ENCODE data around the gene CACNG1.

Gene CACNG1

DNA sequence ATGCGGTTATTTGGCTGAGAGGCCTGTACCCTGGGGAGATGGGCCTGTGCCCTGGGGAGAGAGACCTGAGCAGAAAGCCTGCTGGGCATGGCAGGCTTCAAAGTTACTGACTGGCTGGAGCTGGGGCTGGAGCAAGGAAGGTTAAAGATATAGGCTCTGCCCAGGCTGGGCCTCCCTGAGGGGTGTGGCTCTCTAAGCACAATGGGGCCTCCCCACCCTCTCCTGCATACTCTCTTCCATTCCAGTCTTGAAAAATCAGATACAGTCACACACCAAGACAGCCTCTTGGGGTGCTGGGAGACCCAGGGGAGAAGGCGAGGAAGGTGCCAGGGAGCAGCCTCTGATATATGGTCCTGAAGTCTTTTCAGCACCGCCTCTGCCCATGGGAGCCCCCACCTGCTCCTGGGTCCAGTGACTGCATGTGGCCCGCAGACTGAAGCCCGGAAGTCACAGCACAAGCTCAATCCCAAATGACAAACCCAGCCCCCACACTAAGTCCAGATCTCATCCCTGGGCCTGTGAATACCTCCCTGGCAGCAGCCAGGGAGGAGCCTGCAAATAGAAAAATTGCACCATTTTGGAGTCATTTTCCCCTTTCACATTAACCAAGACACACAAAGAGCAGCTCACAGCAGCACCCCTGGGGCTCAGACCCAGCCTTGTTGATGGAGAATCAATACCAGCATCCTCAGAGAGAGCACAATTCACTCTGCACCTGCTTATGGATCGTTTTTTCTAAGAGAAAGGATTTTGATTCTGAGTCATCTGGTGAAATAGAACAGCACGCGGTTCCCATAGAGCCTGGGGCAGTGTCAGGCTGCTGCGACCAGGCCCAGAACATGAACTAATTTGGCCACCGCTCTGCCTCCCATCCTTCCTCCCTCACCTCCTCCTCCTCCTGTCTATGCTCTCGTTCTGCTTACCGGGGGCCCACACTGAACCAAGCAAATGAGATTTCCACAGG lies 25.6 kb upstream of the CACNG1 start:
- Mint-ChIP-seq H3K4me1 (no peaks in the 10 kb centered on the region), H3K9me3 (no peaks in the 10 kb centered on the region), H3K27me3 (no peaks in the 10 kb centered on the region), H3K27ac (no peak overlapping the region), H3K4me3 (no peak overlapping the region), H3K36me3 (no peaks in the 10 kb centered on the region)
- no peak for ATAC-seq (ENCODE audit: low read depth)
- no peak for DNase-seq (ENCODE audit: low spot score in 2 of 2)

DNA sequence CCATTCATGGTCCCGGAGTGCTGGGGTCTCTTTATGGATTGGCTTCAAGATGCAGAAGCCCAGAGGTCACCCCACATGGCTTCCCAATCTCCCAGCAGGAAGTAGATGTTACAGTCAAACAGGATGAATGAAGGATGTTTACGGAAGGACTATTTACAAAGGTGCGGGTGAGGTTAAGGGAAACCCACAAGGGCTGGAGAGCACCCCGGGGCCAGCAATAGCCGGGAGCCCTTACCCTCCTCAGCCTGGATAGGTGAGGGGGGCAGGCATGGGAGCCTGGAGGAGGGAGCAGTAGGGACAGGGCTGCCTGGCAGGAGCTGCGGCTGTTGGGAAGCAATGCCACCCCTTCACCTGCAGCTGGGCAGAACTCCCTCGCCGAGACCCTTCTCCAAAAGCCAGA lies 24.5 kb upstream of the CACNG1 start:
- H3K9me3 Mint-ChIP-seq = no peaks in the 10 kb centered on the region
- H3K36me3 Mint-ChIP-seq = no peaks in the 10 kb centered on the region
- no peak overlapping the region for H3K27ac Mint-ChIP-seq
- ATAC-seq (ENCODE audit: low read depth) = no peak
- no peaks in the 10 kb centered on the region for H3K4me1 Mint-ChIP-seq
- no peak for DNase-seq (ENCODE audit: low spot score in 2 of 2)
- H3K27me3 Mint-ChIP-seq = no peaks in the 10 kb centered on the region
- H3K4me3 Mint-ChIP-seq = no peak overlapping the region

DNA sequence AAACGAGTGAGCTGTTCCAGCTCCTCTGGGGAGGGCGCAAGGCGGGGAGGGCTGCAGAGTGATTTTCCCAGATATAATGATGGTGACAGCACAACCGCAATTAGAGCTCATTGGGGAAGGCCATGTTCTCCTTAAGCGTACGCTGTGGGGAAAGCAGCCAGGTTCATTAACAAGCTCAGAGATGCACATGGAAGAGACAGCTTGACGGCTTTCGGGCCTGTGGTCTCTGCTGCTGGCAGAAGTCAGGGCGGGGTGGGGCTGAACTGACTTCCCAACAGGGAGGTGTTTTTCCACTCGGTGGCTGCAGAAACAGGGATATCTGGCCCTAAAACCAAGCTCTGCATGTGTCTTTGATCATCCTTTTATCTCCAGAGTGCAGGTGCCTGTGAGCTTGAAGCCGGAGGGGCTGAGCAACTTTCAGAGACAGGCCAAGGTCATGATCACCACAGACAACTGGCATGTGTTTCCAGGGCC lies 24.0 kb upstream of the CACNG1 start:
- H3K4me1 Mint-ChIP-seq = no peaks in the 10 kb centered on the region
- H3K4me3 Mint-ChIP-seq = no peak overlapping the region
- H3K36me3 Mint-ChIP-seq = no peaks in the 10 kb centered on the region
- H3K9me3 Mint-ChIP-seq = no peaks in the 10 kb centered on the region
- no peaks in the 10 kb centered on the region for H3K27me3 Mint-ChIP-seq
- H3K27ac Mint-ChIP-seq = no peak overlapping the region
- ATAC-seq (ENCODE audit: low read depth) (no peak), DNase-seq (ENCODE audit: low spot score in 2 of 2) (no peak)

DNA sequence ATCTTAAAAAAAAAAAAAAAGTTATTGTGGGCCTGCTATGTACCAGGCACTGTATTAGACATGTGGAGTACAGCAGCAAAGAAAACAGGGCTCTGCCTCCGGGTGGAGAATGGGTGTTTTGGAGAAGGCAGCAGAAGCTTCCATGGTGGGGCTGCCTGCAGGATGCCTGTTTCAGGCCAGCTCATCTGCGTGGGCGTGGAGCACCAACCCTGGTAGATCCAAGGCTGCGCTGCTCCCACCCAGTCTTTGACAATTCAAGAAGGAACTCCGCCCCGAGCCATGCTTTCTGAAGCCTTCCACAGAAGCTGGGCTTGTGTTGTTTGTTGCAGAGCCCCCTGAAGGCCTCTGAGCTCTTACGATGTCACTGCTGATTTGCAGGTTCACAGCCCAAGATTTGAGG lies 23.2 kb upstream of the CACNG1 start:
- no peaks in the 10 kb centered on the region for H3K36me3 Mint-ChIP-seq
- no peaks in the 10 kb centered on the region for H3K9me3 Mint-ChIP-seq
- no peak overlapping the region for H3K4me3 Mint-ChIP-seq
- H3K4me1 Mint-ChIP-seq = no peaks in the 10 kb centered on the region
- no peak for ATAC-seq (ENCODE audit: low read depth)
- no peak for DNase-seq (ENCODE audit: low spot score in 2 of 2)
- no peaks in the 10 kb centered on the region for H3K27me3 Mint-ChIP-seq
- H3K27ac Mint-ChIP-seq = no peak overlapping the region

DNA sequence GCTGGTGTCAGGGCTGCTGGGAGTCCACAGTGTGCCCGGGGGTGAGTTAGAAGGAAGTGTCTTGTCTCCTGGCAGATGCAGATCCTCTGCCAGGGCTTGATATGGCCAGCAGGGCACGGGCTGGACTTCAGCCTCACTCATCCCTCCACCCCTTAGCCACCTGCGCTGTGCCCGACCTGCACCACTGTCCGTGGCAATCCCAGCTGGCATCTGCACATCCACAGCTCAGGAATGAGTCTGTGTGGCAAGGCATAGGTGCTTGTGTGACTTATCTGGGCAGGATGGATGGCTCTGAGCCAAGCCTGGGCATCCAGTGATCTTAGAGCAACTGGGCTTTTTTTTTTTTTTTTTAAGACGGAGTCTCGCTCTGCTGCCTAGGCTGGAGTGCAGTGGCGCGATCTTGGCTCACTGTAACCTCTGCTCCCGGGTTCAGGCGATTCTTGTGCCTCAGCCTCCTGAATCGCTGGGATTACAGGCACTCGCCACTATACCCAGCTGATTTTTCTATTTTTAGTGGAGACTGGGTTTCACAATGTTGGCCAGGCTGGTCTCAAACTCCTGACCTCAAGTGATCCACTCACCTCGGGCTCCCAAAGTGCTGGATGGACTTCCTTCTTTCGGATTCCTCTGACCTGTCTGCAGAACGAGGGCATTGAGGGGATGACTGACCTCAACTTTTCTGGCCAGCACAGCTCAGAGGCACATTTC lies 22.5 kb upstream of the CACNG1 start:
- Mint-ChIP-seq H3K27me3 (no peaks in the 10 kb centered on the region), H3K27ac (no peak overlapping the region), H3K9me3 (no peaks in the 10 kb centered on the region), H3K36me3 (no peaks in the 10 kb centered on the region), H3K4me1 (no peaks in the 10 kb centered on the region), H3K4me3 (no peak overlapping the region)
- DNase-seq (ENCODE audit: low spot score in 2 of 2) = no peak
- no peak for ATAC-seq (ENCODE audit: low read depth)

DNA sequence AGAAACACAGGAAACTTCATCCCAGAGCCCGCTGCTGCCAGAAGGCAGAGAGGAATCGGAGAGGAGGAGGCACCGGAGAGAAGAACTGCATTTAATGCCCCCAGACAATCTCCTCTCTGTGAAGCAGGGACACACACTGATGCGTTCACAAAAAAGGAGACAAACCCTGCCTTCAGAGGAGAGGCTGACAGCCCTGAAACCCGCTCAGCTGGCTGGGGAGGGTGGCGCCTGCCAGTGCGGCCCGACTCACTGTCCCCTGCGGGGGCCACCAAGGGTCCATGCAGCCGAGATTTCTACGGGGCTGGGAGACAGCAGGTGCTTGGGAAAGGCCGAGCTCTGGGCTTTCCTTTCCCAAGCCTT lies 21.9 kb upstream of the CACNG1 start:
- Mint-ChIP-seq H3K36me3 (no peaks in the 10 kb centered on the region), H3K4me1 (no peaks in the 10 kb centered on the region), H3K27me3 (no peaks in the 10 kb centered on the region), H3K4me3 (no peak overlapping the region), H3K9me3 (no peaks in the 10 kb centered on the region), H3K27ac (no peak overlapping the region)
- no peak for DNase-seq (ENCODE audit: low spot score in 2 of 2)
- ATAC-seq (ENCODE audit: low read depth) = no peak

DNA sequence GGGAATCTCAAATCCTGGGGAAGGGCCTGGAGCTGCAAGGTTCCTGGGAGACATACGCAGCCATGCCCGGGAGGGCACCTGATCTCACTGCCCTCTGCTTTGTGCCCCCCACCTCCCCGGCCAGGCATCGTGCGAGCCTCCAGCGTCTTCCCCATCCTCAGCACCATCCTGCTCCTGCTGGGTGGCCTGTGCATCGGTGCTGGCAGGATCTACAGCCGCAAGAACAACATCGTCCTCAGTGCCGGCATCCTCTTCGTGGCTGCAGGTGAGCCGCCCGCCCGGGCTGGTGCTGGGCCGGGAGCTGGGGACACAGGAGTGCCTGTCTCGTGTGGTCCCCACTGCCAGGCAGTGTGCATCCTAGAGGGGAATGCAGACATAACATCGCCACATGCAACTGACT lies 19.6 kb upstream of the CACNG1 start:
- no peaks in the 10 kb centered on the region for H3K36me3 Mint-ChIP-seq
- H3K9me3 Mint-ChIP-seq = no peaks in the 10 kb centered on the region
- no peaks in the 10 kb centered on the region for H3K27me3 Mint-ChIP-seq
- no peaks in the 10 kb centered on the region for H3K4me1 Mint-ChIP-seq
- ATAC-seq (ENCODE audit: low read depth) = no peak
- H3K4me3 Mint-ChIP-seq = no peak overlapping the region
- no peak for DNase-seq (ENCODE audit: low spot score in 2 of 2)
- no peak overlapping the region for H3K27ac Mint-ChIP-seq

DNA sequence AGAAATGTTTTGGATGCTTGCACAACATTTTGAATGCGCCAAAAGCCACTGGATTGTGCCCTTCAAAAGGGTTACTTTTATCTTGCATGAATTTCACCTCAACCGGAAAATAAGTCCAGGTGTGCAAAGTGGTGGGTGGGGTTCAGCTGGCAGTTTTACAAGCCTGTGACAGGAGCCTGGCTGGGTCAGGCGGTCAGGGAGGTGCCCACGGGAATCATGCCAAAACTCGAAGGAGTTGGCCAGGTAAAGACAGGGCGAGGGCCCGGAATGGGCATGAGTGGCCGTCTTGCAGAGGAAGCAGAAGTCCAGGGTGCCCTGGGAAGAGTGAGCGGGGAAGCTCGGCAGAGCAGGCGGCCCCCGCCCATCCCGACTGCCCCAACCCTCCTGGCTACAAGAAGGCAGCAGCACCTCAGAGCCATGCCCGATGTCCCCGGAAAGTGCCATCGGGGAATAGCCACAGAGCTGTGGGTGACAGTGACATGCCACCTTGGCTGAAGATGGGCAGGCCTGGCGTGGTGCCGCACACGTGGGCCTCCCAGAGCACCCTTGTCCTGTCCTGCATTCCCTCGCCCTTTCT lies 19.1 kb upstream of the CACNG1 start:
- DNase-seq (ENCODE audit: low spot score in 2 of 2) (no peak), ATAC-seq (ENCODE audit: low read depth) (no peak)
- Mint-ChIP-seq H3K4me1 (no peaks in the 10 kb centered on the region), H3K27me3 (no peaks in the 10 kb centered on the region), H3K4me3 (no peak overlapping the region), H3K27ac (no peak overlapping the region), H3K9me3 (no peaks in the 10 kb centered on the region), H3K36me3 (no peaks in the 10 kb centered on the region)

DNA sequence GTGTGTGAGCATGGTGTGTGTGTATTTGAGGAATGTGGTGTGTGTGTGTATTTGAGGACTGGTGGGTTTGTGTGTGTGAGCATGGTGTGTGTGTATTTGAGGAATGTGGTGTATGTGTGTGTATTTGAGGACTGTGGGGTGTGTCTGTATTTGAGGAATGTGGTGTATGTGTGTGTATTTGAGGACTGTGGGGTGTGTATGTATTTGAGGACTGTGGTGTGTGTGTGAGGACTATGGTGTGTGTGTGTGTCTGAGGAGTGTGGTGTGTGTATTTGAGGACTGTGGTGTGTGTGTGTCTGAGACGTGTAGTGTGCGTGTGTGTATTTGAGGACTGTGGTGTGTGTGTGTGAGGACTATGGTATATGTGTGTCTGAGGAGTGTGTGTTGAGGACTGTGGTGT lies 18.0 kb upstream of the CACNG1 start:
- no peak for ATAC-seq (ENCODE audit: low read depth)
- Mint-ChIP-seq H3K27me3 (no peaks in the 10 kb centered on the region), H3K4me3 (no peak overlapping the region), H3K27ac (no peak overlapping the region), H3K9me3 (no peaks in the 10 kb centered on the region), H3K36me3 (no peaks in the 10 kb centered on the region), H3K4me1 (no peaks in the 10 kb centered on the region)
- DNase-seq (ENCODE audit: low spot score in 2 of 2) = no peak

DNA sequence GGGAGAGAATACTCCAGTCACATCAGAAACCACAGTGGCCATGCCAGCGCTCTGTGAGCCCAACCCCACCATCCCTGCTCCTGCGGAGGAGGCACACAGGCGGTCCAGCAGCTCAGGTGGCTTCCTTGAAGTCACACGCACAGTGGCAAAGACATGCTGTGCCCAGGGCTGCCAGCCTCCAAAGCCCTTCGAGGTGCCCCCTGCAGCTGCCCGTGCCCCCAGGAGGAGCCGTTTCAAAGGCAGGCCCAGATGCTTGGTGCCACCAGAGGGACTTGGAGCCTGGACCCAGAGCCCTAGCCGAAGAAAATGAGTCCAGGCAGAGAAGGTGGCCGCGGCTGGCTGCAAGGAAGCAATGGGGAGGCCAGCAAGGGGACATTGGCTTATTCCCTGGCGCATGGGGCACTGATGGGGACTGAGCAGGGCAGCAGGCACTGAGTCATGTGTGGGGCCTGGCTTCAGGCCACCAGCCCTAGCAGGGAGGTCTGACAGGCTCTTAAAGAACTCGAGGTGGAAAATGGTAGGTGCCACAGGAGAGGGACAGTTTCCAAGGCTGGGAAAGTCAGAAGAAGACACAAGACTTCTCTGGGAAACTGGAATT lies 17.2 kb upstream of the CACNG1 start:
- H3K27ac Mint-ChIP-seq = no peak overlapping the region
- no peaks in the 10 kb centered on the region for H3K27me3 Mint-ChIP-seq
- H3K9me3 Mint-ChIP-seq = no peaks in the 10 kb centered on the region
- no peak overlapping the region for H3K4me3 Mint-ChIP-seq
- ATAC-seq (ENCODE audit: low read depth) (no peak), DNase-seq (ENCODE audit: low spot score in 2 of 2) (no peak)
- no peaks in the 10 kb centered on the region for H3K4me1 Mint-ChIP-seq
- no peaks in the 10 kb centered on the region for H3K36me3 Mint-ChIP-seq

DNA sequence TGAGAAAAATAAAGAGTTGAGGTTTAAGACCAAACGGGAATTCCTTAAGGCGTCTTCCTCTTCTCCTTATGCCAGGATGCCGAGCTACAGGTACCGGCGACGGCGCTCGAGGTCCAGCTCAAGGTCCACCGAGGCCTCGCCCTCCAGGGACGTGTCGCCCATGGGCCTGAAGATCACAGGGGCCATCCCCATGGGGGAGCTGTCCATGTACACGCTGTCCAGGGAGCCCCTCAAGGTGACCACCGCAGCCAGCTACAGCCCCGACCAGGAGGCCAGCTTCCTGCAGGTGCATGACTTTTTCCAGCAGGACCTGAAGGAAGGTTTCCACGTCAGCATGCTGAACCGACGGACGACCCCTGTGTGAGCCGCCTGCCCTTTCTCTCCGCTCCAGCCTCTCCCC lies 13.7 kb upstream of the CACNG1 start:
- no peaks in the 10 kb centered on the region for H3K4me1 Mint-ChIP-seq
- no peak overlapping the region for H3K27ac Mint-ChIP-seq
- DNase-seq (ENCODE audit: low spot score in 2 of 2) = no peak
- no peak for ATAC-seq (ENCODE audit: low read depth)
- H3K4me3 Mint-ChIP-seq = no peak overlapping the region
- peaks cover 4% of the 10 kb centered on the region for H3K9me3 Mint-ChIP-seq
- peaks cover 7% of the 10 kb centered on the region for H3K27me3 Mint-ChIP-seq
- no peaks in the 10 kb centered on the region for H3K36me3 Mint-ChIP-seq

DNA sequence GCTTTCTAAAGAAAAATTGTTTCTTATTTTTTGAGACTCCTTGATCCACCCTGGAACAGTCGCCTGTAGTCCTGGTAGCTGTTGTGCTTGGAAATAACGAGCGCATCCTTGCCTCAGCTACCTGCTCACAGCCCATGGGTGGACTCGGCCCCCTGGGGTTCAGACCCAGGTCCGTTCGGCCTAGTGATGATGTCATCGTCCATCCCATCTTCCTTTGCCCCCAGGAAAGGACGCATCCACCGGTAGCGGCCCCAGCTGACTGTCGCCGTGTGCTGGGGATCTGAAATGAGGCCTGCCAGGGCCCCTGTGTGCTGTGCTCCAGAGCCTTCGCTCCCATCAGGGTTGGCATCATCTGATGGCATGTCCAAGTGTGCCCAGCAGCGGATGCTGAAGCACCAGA lies 12.0 kb upstream of the CACNG1 start:
- Mint-ChIP-seq H3K27me3 (peaks cover 16% of the 10 kb centered on the region), H3K4me1 (no peaks in the 10 kb centered on the region), H3K4me3 (no peak overlapping the region), H3K27ac (no peak overlapping the region), H3K36me3 (no peaks in the 10 kb centered on the region), H3K9me3 (peaks cover 4% of the 10 kb centered on the region)
- no peak for ATAC-seq (ENCODE audit: low read depth)
- DNase-seq (ENCODE audit: low spot score in 2 of 2) = no peak

DNA sequence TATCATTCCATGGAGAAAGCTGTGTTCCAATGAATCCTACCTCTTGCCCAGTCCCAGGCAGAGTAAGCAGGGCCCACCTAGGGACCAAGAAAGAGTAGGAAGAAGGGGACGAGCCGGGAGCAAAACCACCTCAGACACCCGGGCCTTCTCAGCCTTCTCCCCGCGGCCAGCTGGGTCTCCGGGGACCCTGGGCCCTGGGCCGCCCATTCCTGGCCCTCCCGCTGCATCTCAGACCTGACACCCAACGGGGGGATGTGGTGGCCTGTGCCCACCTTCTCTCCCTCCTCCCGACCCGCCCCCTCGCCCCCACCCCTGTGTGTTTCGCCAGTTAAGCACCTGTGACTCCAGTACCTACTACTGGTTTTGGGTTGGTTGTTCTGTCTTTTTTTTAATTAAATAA lies 11.4 kb upstream of the CACNG1 start:
- no peak overlapping the region for H3K4me3 Mint-ChIP-seq
- no peaks in the 10 kb centered on the region for H3K36me3 Mint-ChIP-seq
- DNase-seq (ENCODE audit: low spot score in 2 of 2) (no peak), ATAC-seq (ENCODE audit: low read depth) (no peak)
- peaks cover 18% of the 10 kb centered on the region for H3K27me3 Mint-ChIP-seq
- H3K9me3 Mint-ChIP-seq = peaks cover 4% of the 10 kb centered on the region
- no peaks in the 10 kb centered on the region for H3K4me1 Mint-ChIP-seq
- H3K27ac Mint-ChIP-seq = no peak overlapping the region

DNA sequence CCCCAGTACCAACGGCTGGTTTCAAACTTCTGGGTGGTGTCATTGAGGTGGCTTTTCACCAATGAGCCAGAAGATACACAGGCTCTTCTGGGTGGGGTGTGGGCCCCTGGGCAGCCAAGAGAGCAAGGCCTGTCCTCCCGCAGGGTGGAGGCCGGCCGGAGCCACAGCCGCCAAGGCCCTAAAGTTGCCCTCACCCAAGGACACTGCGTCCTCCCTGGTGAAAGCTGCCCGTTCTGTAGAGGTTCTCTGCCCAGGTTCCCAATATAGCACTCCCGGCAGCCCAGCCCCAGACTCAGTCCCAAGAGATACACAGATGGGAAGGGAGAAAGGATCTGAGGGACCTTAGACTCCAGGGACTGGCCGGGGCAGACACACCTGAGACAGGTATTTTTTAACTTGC lies 10.7 kb upstream of the CACNG1 start:
- Mint-ChIP-seq H3K4me1 (no peaks in the 10 kb centered on the region), H3K27ac (no peak overlapping the region), H3K9me3 (peaks cover 4% of the 10 kb centered on the region), H3K36me3 (no peaks in the 10 kb centered on the region), H3K27me3 (peaks cover 18% of the 10 kb centered on the region), H3K4me3 (no peak overlapping the region)
- ATAC-seq (ENCODE audit: low read depth) (no peak), DNase-seq (ENCODE audit: low spot score in 2 of 2) (no peak)
